ENCODE data around the gene PAK5.

GRCh38 chr20:9723501-9724202 lies 115.2 kb downstream of the PAK5 start:
- TF ChIP-seq POLR2A (IDR thresholded peaks at IDR 0.05; ENCODE audit: low read depth, low read length) (no peak), POLR2AphosphoS5 (IDR thresholded peaks at IDR 0.05; ENCODE audit: low read depth, low read length) (no peak), TAF1 (IDR thresholded peaks at IDR 0.05; ENCODE audit: borderline replicate concordance, low read depth, low read length) (no peak)
